ENCODE data around the gene POU2F1. TPM values are rescaled to one million over a fixed set of nuclear protein-coding genes. Genes with fewer than 3 reads are reported as not detected.

POU2F1 gene
- total RNA-seq, 1 donor from 2014 or later: 15.3 TPM

- Mint-ChIP-seq H3K27me3 (ENCODE audit: unreplicated experiment) (no peaks in the 10 kb centered on the region), H3K4me3 (ENCODE audit: unreplicated experiment) (no peak overlapping the region), H3K4me1 (ENCODE audit: unreplicated experiment) (peaks cover 5% of the 10 kb centered on the region), H3K9me3 (ENCODE audit: unreplicated experiment) (no peaks in the 10 kb centered on the region), H3K27ac (ENCODE audit: unreplicated experiment) (no peak overlapping the region), H3K36me3 (ENCODE audit: unreplicated experiment) (peaks cover 42% of the 10 kb centered on the region)
- TF ChIP-seq CTCF (IDR thresholded peaks at IDR 0.05): no peak
- no peak for DNase-seq (ENCODE audit: extremely low spot score, unreplicated experiment)
These were observed 195.8 kb downstream of the POU2F1 start for GRCh38 chr1:167416506-167416905.

- no peak for TF ChIP-seq CTCF (IDR thresholded peaks at IDR 0.05)
- Mint-ChIP-seq H3K9me3 (ENCODE audit: unreplicated experiment) (no peaks in the 10 kb centered on the region), H3K4me1 (ENCODE audit: unreplicated experiment) (peaks cover 5% of the 10 kb centered on the region), H3K27me3 (ENCODE audit: unreplicated experiment) (no peaks in the 10 kb centered on the region), H3K4me3 (ENCODE audit: unreplicated experiment) (no peak overlapping the region), H3K36me3 (ENCODE audit: unreplicated experiment) (peaks cover 26% of the 10 kb centered on the region), H3K27ac (ENCODE audit: unreplicated experiment) (no peak overlapping the region)
- no peak for DNase-seq (ENCODE audit: extremely low spot score, unreplicated experiment)
These were observed 197.7 kb downstream of the POU2F1 start for GRCh38 chr1:167418391-167418790.

- Mint-ChIP-seq H3K4me3 (ENCODE audit: unreplicated experiment) (no peak overlapping the region), H3K27me3 (ENCODE audit: unreplicated experiment) (no peaks in the 10 kb centered on the region), H3K9me3 (ENCODE audit: unreplicated experiment) (no peaks in the 10 kb centered on the region), H3K4me1 (ENCODE audit: unreplicated experiment) (peaks cover 5% of the 10 kb centered on the region), H3K36me3 (ENCODE audit: unreplicated experiment) (peaks cover 22% of the 10 kb centered on the region), H3K27ac (ENCODE audit: unreplicated experiment) (no peak overlapping the region)
- TF ChIP-seq CTCF (IDR thresholded peaks at IDR 0.05): no peak
- no peak for DNase-seq (ENCODE audit: extremely low spot score, unreplicated experiment)
These were observed 198.6 kb downstream of the POU2F1 start for GRCh38 chr1:167419245-167419644.

GRCh38 chr1:167420510-167420909, 199.8 kb downstream of the POU2F1 start:
- no peak for TF ChIP-seq CTCF (IDR thresholded peaks at IDR 0.05)
- Mint-ChIP-seq H3K4me1 (ENCODE audit: unreplicated experiment) (peaks cover 5% of the 10 kb centered on the region), H3K4me3 (ENCODE audit: unreplicated experiment) (no peak overlapping the region), H3K36me3 (ENCODE audit: unreplicated experiment) (peaks cover 17% of the 10 kb centered on the region), H3K9me3 (ENCODE audit: unreplicated experiment) (no peaks in the 10 kb centered on the region), H3K27ac (ENCODE audit: unreplicated experiment) (no peak overlapping the region), H3K27me3 (ENCODE audit: unreplicated experiment) (no peaks in the 10 kb centered on the region)
- no peak for DNase-seq (ENCODE audit: extremely low spot score, unreplicated experiment)

- Mint-ChIP-seq H3K36me3 (ENCODE audit: unreplicated experiment) (peaks cover 2% of the 10 kb centered on the region), H3K27me3 (ENCODE audit: unreplicated experiment) (no peaks in the 10 kb centered on the region), H3K9me3 (ENCODE audit: unreplicated experiment) (no peaks in the 10 kb centered on the region), H3K4me1 (ENCODE audit: unreplicated experiment) (no peaks in the 10 kb centered on the region), H3K4me3 (ENCODE audit: unreplicated experiment) (no peak overlapping the region), H3K27ac (ENCODE audit: unreplicated experiment) (no peak overlapping the region)
- no peak for TF ChIP-seq CTCF (IDR thresholded peaks at IDR 0.05)
- no peak for DNase-seq (ENCODE audit: extremely low spot score, unreplicated experiment)
These were observed 203.3 kb downstream of the POU2F1 start for GRCh38 chr1:167423684-167424619.

All from osteocyte (in vitro differentiated cells).